GM23248 (cell line): Measurements from ENCODE around the gene P2RY8.

Experiments used
- EZH2 ChIP-seq: fragments of 200-600 bp; sonication (generic); IDR thresholded peaks from 2 replicates; pipeline ENCODE4 v1.6.1; 2018; ENCODE audit warnings: antibody characterized with exemption, mild to moderate bottlenecking; ENCODE audit not compliant: insufficient read depth, poor library complexity, severe bottlenecking
- EZH2phosphoT487 ChIP-seq: fragments of 200-600 bp; sonication (generic); IDR thresholded peaks from 2 replicates; pipeline ENCODE4 v1.6.1; 2018; ENCODE audit warnings: antibody characterized with exemption, moderate library complexity, mild to moderate bottlenecking, low read depth; ENCODE audit not compliant: insufficient read depth

DNA sequence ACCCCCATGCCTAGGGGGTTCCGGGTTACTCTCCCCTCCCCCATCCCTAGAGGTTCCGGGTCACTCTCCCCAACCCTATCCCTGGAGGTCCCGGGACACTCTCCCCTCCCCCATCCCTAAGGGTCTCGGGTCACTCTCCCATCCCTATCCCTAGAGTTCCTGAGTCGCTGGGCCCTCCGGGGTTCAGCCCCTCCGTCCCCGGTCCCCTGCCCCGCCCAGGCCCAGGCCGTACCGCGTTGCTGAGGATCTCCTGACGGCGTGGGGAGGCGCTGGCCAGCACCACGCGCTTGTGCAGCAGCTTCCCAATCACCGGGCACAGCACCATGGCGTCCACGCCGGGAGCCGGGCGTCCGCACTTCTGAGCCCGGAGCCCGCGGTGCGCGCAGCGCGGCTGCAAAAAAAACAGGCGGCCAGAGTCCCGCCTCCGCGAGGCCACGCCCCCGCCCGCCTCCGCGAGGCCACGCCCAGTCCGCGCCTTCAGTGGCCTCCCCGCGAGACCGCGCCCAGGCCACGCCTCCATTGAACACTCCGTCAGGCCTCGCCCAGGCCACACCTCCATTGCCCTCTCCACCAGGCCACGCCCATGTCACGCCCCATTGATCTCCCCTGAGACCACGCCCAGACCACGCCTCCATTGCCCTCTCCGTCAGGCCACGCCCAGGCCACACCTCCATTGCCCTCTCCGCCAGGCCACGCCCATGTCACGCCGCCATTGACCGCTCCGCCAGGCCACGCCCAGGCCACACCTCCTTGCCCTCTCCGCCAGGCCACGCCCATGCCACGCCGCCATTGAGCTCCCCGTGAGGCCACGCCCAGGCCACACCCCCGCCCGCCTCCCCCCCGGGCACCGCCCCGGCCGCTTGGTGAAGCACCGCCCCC is 84.2 kb downstream of the P2RY8 start, which contains the start of gene ASMTL:
- no peak for TF ChIP-seq EZH2
- no peak for TF ChIP-seq EZH2phosphoT487
